KG1 (cell line): ENCODE results near the gene DGKI.

Experiments used
- DNase-seq: peaks from one replicate; lab custom pipeline; 2025; lab: John Stamatoyannopoulos, UW

DGKI gene

DNA sequence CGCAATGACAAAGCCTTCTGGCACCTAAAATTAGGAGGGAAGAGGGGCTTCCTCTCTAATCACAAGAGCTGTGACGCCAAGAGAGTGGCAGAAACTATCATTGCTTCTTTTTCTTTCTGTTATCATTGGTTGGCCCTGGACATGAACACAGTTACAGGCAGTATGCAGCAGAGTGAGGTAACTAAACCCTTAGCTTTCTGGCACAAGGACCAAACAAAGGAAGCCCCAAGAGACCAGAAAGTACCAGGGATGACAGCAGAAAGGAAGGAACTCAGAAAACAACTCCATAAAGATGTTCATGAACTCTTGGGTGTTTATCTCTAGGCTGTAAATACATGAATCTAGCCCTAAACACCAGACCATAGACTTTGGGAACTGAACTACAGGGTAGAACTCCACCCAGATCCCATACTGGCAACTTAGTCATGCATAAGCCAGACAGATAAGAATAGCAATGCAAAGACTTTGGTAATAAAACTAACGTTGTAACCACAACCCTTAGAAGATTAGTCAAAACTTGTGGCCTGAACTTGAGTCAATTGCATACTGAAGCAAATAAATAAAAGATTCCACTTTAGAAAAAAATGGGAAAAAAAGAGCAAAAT, 307.6 kb downstream of the DGKI start:
- no peak for DNase-seq

DNA sequence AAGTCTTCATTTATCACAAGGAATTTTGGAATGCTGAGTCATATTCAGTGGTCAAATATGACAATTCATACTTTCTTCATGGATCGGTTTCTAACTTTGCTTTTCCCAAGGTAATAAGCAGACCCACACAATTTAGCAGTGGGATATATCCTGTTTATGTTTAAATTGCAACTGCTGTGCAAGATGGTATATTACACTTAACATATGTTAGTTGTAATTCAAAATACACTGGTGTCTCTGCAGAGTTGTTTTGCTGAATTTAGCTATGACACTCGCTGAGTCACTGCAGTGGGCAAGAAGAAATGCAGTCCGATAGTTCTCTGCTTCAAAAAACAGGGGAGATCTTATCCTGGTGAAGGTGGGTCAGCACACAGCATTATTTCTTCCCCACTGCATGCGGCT, 308.4 kb downstream of the DGKI start:
- no peak for DNase-seq

DNA sequence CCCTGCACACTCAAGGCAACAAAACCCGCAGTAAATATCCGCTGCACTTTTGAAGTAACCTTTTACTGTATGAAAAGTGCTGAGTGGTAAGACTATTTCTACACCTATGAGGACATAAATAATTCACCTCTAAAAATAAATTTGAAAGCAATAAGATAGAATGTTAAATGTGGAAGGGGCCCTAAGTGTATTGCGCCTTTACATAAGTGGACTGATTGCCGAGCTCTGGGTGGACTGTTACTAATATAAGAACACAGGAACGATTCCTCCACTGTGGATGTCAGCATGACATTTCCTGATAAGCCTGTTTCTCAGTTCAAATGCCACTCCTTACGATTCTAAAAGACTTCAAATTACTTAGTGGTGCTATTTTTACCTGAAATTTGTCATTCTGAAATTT, 311.2 kb downstream of the DGKI start:
- DNase-seq, result no peak

DNA sequence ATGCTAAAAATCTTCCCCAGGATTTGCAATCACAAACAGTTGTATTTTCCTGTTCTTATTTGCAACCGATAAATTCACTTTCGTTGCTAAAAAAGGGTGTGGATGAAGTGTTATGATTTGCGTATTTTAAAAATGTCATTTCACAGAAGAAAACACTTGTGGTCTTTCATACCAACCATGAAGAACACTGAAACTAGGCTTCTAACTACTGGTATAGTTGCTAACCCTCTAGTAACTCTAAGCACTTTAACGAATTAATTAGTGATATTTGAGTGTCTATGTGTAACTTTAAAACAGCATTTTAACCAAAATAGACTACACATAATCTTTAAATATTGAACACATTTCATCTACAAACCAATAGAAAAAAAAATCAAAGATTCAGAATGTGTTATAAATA, 315.1 kb downstream of the DGKI start:
- DNase-seq, result no peak

DNA sequence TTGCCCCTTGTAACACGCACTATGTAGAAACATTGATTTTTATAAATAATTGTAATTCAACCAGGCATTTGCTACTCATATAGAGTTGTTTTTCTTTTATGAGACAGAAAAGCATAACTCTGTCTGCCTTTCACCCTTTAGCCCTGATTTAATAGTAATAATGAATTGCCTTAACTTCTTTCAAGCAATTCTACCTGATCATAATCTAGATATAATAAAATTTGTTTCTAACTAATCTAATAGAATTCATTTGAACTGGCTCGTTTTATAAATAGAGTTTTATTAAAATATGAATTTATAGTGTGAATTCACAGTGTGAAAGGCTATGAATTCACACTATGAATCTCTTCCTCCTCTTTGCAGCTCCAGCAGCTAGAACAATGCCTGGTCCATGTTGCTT, 319.1 kb downstream of the DGKI start:
- no peak for DNase-seq

DNA sequence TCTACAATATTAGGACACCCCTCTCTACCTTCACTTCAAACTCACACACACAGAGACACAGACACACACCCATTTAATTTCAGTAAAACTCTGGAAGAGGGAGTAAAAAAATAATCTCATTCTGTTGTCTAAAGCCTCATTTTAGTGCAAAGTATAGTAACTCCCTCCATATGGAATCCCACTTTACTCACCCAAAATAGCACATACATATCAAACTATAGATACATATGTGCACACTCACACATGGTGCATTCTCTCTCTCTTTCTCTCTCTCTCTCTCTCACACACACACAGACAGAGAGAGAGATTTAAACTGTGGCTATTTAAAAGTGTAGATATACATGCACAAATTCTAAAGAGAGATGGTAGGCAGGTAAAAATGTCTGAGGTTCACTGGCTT, 323.6 kb downstream of the DGKI start:
- DNase-seq, result no peak

DNA sequence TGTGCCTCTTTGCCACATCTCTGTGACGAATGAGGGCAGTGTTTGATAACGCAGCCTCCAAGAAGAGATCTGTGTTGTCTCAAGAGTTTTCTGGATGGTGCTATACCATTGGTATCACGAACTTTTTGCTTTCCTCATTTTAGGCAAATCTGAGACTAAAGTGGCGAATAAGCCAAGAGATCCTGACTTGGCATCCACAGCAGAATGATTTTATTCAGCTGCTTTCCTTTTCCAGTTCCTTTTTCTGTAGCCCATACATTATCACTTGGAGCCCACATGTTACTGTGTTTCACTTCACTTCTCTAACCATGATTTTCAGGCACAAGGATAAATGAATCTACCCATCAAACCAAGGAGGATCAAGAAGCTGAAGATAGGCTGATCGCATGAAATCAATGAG, 325.3 kb downstream of the DGKI start:
- no peak for DNase-seq

DNA sequence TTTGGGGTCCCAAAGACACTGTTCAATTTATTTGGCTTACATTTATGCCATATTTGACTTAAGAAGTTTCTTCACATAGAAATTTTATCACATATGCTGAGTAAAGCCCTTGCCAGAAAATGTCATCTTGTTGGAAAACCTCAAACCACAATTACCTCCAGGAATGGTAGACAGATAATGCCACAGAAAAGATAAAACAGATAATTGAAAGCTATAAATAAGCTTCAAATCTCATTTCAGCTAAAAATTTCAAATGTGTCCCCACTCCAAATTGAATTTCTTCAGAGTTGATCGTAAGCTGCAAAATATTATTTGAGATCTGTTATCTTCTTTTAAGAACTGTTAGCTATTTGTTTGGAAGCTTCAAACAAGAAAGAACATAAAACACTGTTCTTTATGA, 326.8 kb downstream of the DGKI start:
- no peak for DNase-seq

DNA sequence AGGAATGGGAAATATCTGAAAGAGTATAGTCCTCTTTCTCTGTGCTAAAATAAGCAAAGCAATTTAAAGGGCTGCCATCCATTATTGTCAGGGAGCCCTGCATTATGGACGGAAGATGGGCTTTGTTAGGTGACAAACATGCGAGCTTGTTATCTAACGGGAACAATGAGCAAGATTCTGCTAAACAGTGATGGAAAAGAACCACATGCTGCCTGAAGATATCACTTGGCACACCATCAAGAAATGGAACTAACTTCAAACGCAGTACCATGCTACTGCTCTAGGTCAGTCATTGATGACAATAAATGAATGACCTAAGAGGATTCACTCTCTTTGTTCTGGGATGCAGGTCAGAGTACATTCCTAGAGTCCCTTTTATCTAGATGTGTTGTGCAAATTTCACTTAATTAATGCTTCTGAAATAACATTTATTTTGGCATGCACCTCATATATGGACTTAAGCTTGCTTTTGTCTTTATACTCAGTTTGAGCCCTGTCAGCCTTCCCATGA, 327.5 kb downstream of the DGKI start:
- DNase-seq, result no peak

DNA sequence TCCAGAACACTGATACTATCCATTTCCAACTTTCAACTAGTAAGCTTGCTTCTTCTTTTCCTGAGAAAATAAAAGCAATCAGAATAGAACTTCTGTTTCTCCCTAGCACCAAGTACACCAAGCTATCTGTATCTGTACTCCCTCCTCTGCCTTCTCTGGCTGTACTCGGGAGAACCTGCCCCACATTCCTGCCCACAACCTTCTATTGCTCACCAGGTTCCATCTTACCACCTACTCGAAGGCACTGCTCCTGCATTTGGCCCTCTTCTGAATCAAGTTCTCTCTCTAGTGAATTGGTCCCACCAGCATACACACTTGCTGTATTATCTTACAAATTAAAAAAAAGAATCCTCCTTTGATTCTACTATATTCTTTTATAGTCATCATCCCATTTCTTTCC, 333.7 kb downstream of the DGKI start:
- no peak for DNase-seq

DNA sequence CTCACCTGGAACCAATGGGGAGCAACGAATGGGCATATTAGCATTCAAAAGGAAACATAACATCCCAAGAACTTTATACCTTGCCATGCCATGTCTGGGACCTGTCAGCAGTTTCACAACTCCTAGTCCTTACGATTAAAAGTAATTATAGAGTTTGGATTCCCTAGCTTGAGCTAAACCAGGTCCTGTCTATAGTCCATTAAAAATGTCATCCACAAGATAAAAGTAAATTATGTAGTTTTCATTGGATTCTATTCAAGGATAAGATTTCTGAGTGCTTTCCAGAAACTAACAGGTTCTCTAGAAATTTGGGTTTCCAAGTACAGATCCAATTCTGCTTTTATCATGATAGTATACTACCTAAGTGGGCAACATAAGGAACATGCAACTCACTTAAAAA, 339.7 kb downstream of the DGKI start:
- no peak for DNase-seq

DNA sequence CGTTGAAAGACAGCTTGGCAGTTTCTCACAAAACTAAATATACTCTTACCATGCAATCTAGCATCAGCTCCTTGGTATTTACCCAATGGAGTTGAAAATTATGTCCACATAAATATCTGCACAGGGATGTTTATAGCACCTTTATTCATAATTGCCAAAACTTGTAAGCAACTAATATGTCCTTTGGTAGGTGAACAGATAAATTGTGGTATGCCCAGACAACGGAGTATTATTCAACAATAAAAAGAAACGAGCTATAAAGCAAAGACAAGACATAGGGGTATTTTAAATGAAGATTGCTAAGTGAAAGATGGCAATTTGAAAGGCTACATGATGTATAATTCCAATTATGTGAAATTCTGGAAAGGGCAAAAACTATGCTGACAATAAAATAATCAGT, 340.7 kb downstream of the DGKI start:
- no peak for DNase-seq

DNA sequence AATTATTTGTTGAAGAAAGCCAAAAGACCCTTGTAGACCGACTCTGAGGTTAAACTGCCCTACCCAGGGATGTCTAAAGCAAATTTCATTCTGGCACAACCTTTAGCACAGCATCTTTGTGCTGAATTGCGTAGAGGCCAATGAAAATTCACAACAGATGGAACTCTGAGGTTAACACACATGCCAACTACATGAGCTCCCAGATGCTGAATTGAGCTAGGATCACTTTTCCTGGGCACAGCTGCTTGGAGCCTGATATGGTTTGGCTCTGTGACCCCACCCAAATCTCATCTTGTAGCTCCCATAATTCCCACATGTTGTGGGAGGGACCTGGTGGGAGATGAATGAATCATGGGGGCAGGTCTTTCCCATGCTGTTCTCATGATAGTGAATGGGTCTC, 345.2 kb downstream of the DGKI start:
- no peak for DNase-seq

DNA sequence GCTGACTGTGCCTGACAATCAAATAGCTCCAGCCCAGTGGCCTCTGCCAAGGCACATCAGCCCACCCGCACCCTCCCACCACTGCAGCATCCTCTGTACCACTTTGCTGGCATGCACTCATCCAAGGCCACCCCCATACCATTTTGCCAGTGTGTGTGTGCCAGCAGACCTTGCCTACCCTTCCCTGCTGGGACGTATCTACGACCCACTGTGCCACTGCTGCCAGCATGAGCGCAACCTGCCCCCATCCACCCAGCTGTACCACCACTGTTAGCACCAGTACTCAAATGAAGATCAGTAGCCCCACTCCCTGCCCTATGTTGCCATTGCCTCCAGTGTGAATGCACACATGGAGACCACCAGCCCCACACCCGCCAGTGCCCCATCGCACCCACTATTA, 353.9 kb downstream of the DGKI start:
- no peak for DNase-seq

DNA sequence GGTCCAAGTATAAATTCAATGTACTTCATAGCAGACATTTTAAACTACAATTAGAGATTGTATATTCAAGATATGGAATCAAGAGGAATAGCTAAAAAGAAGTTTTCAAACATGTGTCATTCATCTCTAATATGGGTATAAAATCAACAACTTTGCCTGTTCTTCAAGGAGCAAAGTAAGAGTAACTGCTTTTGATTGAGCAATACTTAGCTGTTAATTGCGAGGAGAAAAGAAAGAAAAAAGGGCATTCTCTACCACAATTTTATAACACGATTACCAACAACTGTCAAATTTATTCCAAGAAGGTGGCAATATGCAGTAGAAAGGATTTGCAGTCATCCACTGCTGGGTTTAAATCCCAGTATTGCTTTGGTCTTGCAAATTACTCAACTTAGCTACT, 356.9 kb downstream of the DGKI start:
- no peak for DNase-seq

DNA sequence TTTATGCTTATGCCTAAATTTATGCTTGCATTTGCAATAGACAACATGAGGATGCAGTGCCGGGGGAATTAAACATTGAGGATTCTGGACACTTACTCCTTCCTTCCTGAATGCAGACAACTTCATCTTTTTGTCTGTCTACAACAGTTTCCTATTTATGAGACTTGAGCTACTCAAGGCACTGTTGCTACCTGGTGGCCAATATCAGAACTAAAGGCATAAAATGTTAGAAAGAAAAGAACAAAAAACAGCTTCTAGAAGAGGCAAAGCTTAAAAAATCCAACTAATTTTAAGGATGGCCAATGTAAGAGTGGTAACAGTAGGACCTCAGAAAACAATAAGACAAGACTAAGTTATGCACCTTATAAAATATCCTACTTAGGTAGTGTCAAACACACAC, 358.7 kb downstream of the DGKI start:
- DNase-seq, result no peak

DNA sequence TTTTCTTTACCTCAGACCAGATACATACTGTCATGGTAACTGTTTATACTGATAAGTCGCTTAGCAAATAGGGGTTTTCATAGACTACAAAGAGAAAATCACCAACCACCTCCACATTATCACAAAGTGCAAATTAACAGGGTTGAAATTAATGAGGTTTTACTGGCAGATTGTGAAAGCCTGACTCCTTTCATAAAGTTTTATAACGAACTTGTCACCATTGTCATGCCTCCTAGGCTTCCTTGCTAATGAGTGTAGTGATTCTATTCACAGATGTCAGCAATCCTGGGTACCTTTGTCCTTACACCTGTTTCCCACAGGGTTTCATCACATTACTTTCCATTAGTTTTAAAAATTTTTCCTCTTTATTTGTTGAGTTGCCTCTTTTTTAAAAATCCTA, 361.0 kb downstream of the DGKI start:
- DNase-seq, result no peak

DNA sequence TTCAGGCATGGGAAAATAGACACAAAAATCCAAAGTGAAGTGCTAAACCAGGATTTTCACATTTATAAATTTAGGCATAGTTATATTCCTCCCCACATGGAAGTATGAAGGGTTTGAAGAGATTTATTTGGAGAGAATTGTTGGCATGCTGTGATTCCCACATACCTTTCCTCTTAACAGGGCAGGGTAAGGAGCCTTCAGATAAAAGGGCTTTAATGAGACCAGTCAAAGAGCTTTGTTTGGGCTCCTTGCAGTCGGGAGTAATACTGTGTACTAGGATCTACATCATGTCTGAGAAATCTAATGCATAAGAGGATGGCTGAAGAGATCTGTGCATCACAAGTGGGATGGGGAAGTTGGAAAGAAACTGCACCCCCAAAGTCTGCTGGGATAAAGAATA, 362.4 kb downstream of the DGKI start:
- DNase-seq, result no peak

DNA sequence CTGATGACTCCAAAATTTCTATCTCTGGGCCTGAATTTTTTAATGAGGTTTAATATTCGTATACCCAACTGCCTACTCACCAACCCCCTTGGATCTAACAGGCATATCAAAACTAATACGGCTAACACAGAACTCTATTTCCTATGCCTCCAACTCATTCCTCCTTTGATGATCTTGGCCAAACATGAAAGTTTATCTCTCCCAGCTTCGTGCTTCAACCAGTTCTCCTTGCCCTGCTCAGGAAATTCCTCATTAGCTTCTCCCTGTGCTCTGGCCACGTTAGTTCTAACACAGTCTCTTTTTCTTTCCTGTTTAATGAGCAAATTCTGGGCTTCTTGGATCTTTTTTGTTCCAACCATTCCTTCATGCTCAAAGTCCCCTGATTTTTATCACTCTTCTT, 364.3 kb downstream of the DGKI start:
- DNase-seq, result no peak

DNA sequence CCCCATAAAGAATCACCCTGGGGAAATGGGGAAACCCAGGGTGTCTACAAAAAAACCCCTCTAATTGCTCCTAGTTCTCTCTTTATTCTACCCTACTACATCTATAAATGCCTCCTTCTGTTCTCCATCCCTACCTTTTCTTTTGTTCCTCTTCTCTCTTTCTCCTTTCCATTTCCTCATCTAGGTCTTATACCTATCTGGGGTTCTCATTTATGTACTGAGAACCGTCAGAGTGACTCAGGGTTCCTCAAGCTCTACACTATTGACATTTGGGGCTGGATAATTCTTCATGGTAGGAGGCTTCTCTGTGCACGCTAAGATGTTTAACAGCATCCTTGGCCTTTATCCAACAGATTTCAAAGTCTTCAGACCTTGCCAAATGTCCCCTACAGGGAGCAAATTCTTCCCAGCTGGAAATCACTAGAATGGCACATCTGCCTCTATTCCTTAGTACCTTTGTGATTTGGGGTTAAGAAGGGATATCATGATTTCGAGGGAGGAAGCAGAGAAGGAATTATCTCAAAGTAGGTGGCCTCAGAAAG, 365.9 kb downstream of the DGKI start:
- no peak for DNase-seq

DNA sequence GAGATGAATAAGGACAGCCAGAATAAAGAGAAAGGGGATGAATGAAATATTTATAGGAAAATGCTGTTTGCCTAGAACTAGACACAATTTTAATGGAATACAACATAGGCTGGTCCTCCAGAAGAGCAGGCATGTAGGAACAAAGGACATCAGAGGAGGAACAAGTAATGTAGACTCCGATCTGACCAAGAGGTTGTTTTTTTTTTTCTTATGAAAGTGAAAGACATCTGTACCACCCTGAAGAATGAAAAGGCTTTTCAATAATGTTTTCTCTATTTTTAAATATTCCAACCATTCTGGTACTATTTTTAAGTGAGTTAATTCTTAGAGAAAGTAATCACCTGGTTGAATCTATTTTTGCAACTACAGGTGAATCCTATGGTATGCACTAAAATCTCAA, 366.4 kb downstream of the DGKI start:
- no peak for DNase-seq

DNA sequence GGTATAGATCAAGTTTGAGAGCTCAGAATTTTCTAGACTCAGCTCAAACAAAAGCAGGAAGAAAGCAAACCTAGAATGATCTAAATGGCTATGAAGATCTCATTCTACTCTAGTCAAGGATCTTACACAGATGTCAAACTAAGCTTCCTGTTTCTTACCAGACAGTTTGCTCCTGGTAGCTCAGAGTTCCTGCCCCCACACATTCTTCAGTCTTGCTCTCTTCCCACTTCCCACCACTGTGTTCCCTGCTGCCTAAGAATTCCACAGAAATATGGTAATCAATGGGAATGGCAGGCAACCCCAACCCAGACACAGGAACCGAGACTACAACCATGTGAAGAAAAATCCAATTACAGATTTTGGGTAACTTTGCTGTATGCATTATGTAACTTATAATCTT, 369.8 kb downstream of the DGKI start:
- no peak for DNase-seq

DNA sequence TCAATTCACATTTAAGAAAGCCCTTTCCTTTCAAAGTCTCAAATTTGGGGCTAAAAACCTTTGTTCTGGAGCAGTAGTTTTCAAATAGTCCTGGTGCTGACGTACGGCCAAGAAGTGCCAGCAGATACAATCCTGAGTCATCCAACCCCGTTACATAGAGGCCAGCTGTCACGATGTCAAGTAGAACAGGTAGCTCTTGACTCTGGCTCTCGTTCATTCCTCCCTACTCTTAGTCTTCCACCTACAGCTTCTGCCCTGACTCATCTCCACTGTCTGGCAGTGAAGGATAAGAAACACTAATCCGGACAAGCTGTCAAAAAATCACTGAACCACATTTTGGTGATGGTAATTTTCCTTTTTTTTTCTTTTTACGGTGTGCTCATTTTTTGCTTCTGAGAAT, 370.8 kb downstream of the DGKI start:
- DNase-seq, result no peak

DNA sequence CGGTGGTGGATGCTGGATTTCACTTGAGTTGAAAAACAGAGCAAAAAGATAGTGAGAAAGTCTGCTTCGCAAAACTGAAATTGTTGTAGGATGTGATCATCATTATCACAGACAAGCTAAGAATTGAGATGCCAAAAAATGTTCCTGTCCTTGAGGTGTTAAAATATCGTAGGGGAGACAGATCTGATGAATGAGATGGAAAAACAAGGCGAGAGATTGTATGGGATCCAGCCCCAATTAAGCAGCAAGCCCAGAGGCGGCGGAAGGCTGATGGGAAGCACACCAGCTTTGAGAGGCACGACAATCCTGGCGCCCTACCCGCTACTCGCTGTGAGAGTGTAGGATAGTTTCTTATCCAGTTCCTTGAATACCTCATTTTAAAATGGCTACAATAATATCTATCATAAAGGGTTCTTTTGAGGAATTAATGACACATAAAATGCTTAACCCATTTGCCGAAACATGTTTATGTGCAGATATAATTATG, 372.2 kb downstream of the DGKI start:
- no peak for DNase-seq
